Calu3 (cell line): Measurements from ENCODE around the gene OSBPL3. TPM values are rescaled to one million over a fixed set of nuclear protein-coding genes. Genes with fewer than 3 reads are reported as not detected.
A peak's percentile ranks its signal among the peaks of the same experiment; 100 is the strongest.

Experiments
- BruUV-seq: library from RNA; stranded (reverse); fragments of 400-500 nt; replicated peaks from 2 replicates; lab custom pipeline; 2021; lab: Mats Ljungman, UMichigan
- CTCF ChIA-PET: fragments of 300-600 bp; sonication (Branson Sonifier 250); formaldehyde crosslinking; loops from one replicate; lab custom pipeline; 2022; ENCODE audit warnings: antibody characterized with exemption; lab: Charles Lee
- DNase-seq: peaks from one replicate; pipeline ENCODE4 v3.0.0; 2022
- H3K27ac Mint-ChIP-seq: one replicate; pipeline ENCODE4 v1.8.0; 2022; ENCODE audit warnings: mixed read lengths; ENCODE audit not compliant: unreplicated experiment
- H3K27me3 Mint-ChIP-seq: one replicate; pipeline ENCODE4 v1.8.0; 2022; ENCODE audit warnings: mixed read lengths; ENCODE audit not compliant: unreplicated experiment
- H3K36me3 Mint-ChIP-seq: one replicate; pipeline ENCODE4 v1.8.0; 2022; ENCODE audit warnings: mild to moderate bottlenecking, moderate library complexity, mixed read lengths; ENCODE audit not compliant: insufficient read depth, unreplicated experiment
- H3K4me1 Mint-ChIP-seq: one replicate; pipeline ENCODE4 v1.8.0; 2022; ENCODE audit warnings: mild to moderate bottlenecking, low read depth, mixed read lengths; ENCODE audit not compliant: unreplicated experiment
- H3K4me3 Mint-ChIP-seq: one replicate; pipeline ENCODE4 v1.8.0; 2022; ENCODE audit warnings: mild to moderate bottlenecking, low read depth, moderate library complexity, mixed read lengths; ENCODE audit not compliant: unreplicated experiment
- H3K9me3 Mint-ChIP-seq: one replicate; pipeline ENCODE4 v1.8.0; 2022; ENCODE audit warnings: low read depth, mixed read lengths; ENCODE audit not compliant: unreplicated experiment
- intact Hi-C: fragments of 100-400 bp; cut with micrococcal nuclease; formaldehyde crosslinking; loops from one replicate; pipeline ENCODE4 v1.10.0; 2022; ENCODE audit not compliant: unreplicated experiment
- total RNA-seq: library from RNA; stranded (reverse); gene quantifications from 2 replicates; pipeline ENCODE4 v1.2.3, GENCODE V29; 2022
- TF ChIP-seq, protein P1 (sequence below): fragments of 200-600 bp; IDR thresholded peaks from one replicate; pipeline ENCODE4 v1.8.0; 2022; ENCODE audit warnings: antibody characterized with exemption; ENCODE audit not compliant: unreplicated experiment

Gene OSBPL3
- total RNA-seq, 1 experiment from 2014 or later, result 136 TPM

DNA sequence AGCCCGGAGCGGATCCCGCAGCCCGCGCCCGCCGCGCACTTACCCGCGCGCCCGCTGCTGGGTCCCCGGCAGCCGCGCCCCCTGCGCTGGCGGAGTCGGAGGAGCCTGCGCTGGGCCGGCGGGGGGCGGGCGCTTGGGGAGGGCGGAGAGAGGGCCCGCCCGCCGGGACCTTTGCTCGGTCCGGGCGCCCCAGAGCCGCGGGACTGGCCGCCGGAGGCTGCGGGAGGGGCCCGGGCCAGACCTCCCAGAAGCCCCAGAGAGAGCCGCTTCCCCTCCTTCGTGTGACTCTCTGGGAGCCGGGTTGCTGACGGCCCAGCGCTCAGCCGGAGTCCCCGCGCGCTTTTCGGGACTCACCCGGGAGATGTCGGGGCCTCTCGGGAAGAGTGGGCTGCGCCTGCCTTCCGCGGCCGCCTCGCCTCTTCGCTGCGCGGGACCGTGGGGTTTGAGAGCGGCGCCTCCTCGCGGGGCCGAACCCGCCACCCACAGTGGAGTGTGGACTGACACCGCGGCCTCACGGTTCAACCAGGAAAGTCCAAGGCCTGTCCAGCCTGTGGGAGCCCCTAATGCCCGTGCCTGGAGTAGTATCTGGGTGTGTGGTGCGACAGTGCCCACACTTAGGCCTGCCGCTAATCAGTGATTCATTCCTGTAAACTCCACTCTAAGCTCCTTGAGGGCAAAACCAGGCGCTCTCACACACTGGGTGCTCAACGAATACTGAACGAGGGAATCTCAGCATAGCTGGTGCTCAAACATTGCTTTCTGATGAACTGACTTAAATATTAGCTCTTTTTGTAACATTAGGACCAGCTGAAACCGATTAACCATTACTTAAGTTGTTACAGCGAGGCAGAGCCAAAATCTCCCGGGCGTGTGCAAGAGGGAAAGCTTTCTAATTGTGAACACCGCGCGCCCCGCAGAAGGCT lies 222.4 kb downstream of the OSBPL3 start, which contains the start of gene GSDME:
Gene GSDME, minus strand, starts transcription at position 112 of the 923 bp plus-strand sequence. CDS start 7,690 bp downstream, outside the sequence.
- no TSS peak for BruUV-seq
- H3K9me3 Mint-ChIP-seq, result no peaks in the 10 kb centered on the region
- CTCF ChIA-PET, result no interaction called here
- H3K36me3 Mint-ChIP-seq, result peaks cover 23% of the 10 kb centered on the region
- peak within 1 kb of the TSS; percentile 15 for H3K27ac Mint-ChIP-seq
- H3K4me1 Mint-ChIP-seq, result peaks cover 15% of the 10 kb centered on the region
- intact Hi-C loops, result no loop called here
- no peaks in the 10 kb centered on the region for H3K27me3 Mint-ChIP-seq
- peak within 1 kb of the TSS; percentile 81 for H3K4me3 Mint-ChIP-seq
- TF ChIP-seq, protein P1, sequence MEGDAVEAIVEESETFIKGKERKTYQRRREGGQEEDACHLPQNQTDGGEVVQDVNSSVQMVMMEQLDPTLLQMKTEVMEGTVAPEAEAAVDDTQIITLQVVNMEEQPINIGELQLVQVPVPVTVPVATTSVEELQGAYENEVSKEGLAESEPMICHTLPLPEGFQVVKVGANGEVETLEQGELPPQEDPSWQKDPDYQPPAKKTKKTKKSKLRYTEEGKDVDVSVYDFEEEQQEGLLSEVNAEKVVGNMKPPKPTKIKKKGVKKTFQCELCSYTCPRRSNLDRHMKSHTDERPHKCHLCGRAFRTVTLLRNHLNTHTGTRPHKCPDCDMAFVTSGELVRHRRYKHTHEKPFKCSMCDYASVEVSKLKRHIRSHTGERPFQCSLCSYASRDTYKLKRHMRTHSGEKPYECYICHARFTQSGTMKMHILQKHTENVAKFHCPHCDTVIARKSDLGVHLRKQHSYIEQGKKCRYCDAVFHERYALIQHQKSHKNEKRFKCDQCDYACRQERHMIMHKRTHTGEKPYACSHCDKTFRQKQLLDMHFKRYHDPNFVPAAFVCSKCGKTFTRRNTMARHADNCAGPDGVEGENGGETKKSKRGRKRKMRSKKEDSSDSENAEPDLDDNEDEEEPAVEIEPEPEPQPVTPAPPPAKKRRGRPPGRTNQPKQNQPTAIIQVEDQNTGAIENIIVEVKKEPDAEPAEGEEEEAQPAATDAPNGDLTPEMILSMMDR, result no peak
- peak; percentile 75 for DNase-seq

DNA sequence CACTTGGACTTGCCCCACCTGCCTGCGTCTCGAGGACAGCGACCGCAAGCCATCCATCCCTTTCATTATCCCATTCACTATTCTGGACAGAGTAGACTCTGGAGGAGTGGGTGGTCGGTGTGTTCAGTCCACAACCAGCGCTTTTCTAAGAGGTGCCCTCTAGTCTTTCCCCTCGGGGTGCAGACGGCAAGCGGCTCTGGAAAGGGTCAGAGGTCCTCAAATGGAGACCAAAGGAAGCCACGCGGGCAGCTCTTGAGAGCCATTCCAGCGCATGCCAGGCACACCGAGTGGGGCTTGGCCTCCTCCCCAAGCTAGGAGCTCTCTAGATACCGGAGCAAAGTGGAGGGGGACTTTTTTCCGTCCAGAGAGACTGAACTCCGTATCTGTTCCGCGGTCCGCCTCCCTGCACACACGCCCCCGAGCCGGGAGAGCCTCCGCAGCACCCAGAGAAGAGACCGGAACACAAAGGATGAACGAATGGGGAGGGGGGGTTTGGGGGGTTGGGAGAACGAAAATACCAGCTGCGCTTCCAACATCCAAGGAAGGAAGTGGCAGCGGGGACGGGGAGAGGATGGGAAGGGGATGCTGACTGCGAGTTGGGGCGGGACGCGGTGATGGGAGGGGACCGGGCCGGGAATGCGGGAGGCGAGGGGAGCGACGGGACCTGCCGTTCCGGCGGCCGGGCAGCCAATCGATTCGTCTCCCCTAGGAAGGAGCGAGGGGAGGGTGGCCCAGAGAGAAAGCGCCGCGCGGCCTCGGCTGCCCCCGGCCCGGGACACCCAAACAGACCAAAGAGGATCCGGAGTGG lies 223.2 kb downstream of the OSBPL3 start:
- intact Hi-C loops, result no loop called here
- Mint-ChIP-seq H3K27ac (peak overlapping the region; percentile 15), H3K27me3 (no peaks in the 10 kb centered on the region), H3K4me1 (peaks cover 22% of the 10 kb centered on the region), H3K4me3 (peak overlapping the region; percentile 81), H3K36me3 (peaks cover 23% of the 10 kb centered on the region), H3K9me3 (no peaks in the 10 kb centered on the region)
- TF ChIP-seq, protein P1, result no peak
- CTCF ChIA-PET, result no interaction called here
- no TSS peak for BruUV-seq
- no peak for DNase-seq

DNA sequence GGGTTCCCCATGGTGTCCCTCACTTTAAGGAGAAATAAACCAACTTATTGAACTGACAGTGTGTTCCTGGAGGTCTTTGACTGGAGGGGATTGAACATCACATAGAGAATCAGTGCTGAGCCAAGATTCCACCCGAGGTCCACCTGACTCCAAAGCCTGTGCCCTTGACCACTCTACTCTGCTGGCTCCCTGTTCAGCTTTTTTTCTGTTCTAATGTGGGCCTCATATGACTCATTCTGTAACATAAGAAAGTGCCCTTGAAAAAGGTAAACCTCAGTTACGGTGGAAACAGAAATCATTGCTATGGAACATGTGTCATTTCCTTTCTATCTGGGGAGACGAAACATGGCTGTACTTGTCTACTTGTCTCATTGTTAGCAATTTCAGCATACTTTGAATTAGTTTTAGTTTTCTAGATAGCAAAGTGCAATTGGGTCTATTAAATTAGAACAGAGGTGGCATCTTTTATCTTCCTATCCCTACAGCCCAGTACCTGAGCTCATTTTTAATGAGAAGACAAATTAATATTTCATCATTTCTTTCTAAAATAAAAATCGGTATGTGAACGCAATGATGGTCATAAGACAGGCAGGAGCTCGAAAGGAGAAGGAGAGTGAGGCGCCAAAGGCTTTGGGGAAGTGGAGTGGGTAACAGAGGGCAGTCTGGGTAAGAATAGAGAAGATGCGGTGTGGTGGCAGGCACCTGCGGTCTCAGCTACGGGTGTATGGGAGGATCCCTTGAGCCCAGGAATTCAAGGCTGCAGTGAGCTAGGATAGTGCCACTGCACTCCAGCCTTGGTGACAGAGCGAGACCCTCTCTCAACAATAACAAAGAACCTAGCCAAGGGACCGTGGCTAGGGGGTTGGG lies 224.2 kb downstream of the OSBPL3 start:
- Mint-ChIP-seq H3K36me3 (peaks cover 23% of the 10 kb centered on the region), H3K27me3 (no peaks in the 10 kb centered on the region), H3K4me3 (peak overlapping the region; percentile 81), H3K9me3 (no peaks in the 10 kb centered on the region), H3K4me1 (peaks cover 22% of the 10 kb centered on the region), H3K27ac (no peak overlapping the region)
- BruUV-seq, result TSS peak; percentile 28
- DNase-seq, result no peak
- CTCF ChIA-PET, result interaction anchor here (0.5 to 1.0 kb wide), 4 partner anchors 33 to 599 kb away, joined by 3 read pairs; no protein-coding TSS in a partner anchor
- intact Hi-C loops, result no loop called here
- TF ChIP-seq, protein P1, result no peak
